Activated naive CD8-positive, alpha-beta T cell treated with anti-CD3 and anti-CD28 coated beads for 36 hours (primary cell): Measurements from ENCODE around the gene AARS1. TPM values are rescaled to one million over a fixed set of nuclear protein-coding genes. Genes with fewer than 3 reads are reported as not detected.
"Not testable (repeated sequence)": the region's sequence is repeated elsewhere in the genome, so short reads cannot be mapped to it uniquely, and the experiment has no call there.

Experiments
- DNase-seq: peaks from one replicate; pipeline ENCODE4 v3.0.0; 2021
- H3K27ac Mint-ChIP-seq: one replicate; pipeline ENCODE4 v1.8.0; 2022; ENCODE audit warnings: mild to moderate bottlenecking, moderate library complexity, mixed read lengths
- H3K27me3 Mint-ChIP-seq: one replicate; pipeline ENCODE4 v1.8.0; 2022; ENCODE audit warnings: mild to moderate bottlenecking, mixed read lengths
- H3K36me3 Mint-ChIP-seq: one replicate; pipeline ENCODE4 v1.8.0; 2021; ENCODE audit warnings: mild to moderate bottlenecking, mixed read lengths
- H3K4me1 Mint-ChIP-seq: one replicate; pipeline ENCODE4 v1.8.0; 2021; ENCODE audit warnings: mixed read lengths
- H3K4me3 Mint-ChIP-seq: one replicate; pipeline ENCODE4 v1.8.0; 2022; ENCODE audit warnings: mild to moderate bottlenecking, moderate library complexity, mixed read lengths
- H3K9me3 Mint-ChIP-seq: one replicate; pipeline ENCODE4 v1.8.0; 2022; ENCODE audit warnings: mixed read lengths
- total RNA-seq, 2 experiments: library from RNA; stranded (reverse); gene quantifications; one replicate each; pipeline ENCODE4 v1.2.3, GENCODE V29; 2021

Gene AARS1
- total RNA-seq, 2 experiments from 2014 or later = 167 to 173 TPM

GRCh38 chr16:70254180-70254964, 34.9 kb downstream of the AARS1 start:
- H3K27ac Mint-ChIP-seq = peak overlapping the region; percentile 58
- H3K9me3 Mint-ChIP-seq = no peaks in the 10 kb centered on the region
- no peak overlapping the region for H3K4me3 Mint-ChIP-seq
- H3K36me3 Mint-ChIP-seq = peaks cover 33% of the 10 kb centered on the region
- H3K4me1 Mint-ChIP-seq = peaks cover 11% of the 10 kb centered on the region
- H3K27me3 Mint-ChIP-seq = peaks cover 3% of the 10 kb centered on the region
- DNase-seq = no peak

GRCh38 chr16:70253291-70254106, 35.8 kb downstream of the AARS1 start:
- Mint-ChIP-seq H3K27ac (peak overlapping the region; percentile 58), H3K27me3 (peaks cover 3% of the 10 kb centered on the region), H3K4me3 (no peak overlapping the region), H3K4me1 (peaks cover 14% of the 10 kb centered on the region), H3K9me3 (no peaks in the 10 kb centered on the region), H3K36me3 (peaks cover 30% of the 10 kb centered on the region)
- DNase-seq = peak; percentile 38

GRCh38 chr16:70252355-70252988, 36.8 kb downstream of the AARS1 start:
- H3K4me3 Mint-ChIP-seq = peak overlapping the region; percentile 85
- peaks cover 30% of the 10 kb centered on the region for H3K36me3 Mint-ChIP-seq
- H3K9me3 Mint-ChIP-seq = no peaks in the 10 kb centered on the region
- H3K27me3 Mint-ChIP-seq = peaks cover 3% of the 10 kb centered on the region
- peaks cover 19% of the 10 kb centered on the region for H3K4me1 Mint-ChIP-seq
- DNase-seq = peak; percentile 33
- peak overlapping the region; percentile 91 for H3K27ac Mint-ChIP-seq

GRCh38 chr16:70251629-70252354, 37.5 kb downstream of the AARS1 start, which contains the start of gene EXOSC6:
EXOSC6 (minus strand) TSS chr16:70251940; CDS start chr16:70251900, 40 bp downstream.
- Mint-ChIP-seq H3K9me3 (no peaks in the 10 kb centered on the region), H3K4me3 (peak within 1 kb of the TSS; percentile 89), H3K27me3 (peaks cover 3% of the 10 kb centered on the region), H3K27ac (peak within 1 kb of the TSS; percentile 91), H3K4me1 (peaks cover 20% of the 10 kb centered on the region), H3K36me3 (peaks cover 30% of the 10 kb centered on the region)
- DNase-seq = peak; percentile 94

GRCh38 chr16:70250748-70251628, 38.3 kb downstream of the AARS1 start:
- peak; percentile 45 for DNase-seq
- peak overlapping the region; percentile 89 for H3K4me3 Mint-ChIP-seq
- H3K9me3 Mint-ChIP-seq = no peaks in the 10 kb centered on the region
- H3K27ac Mint-ChIP-seq = peak overlapping the region; percentile 84
- peaks cover 26% of the 10 kb centered on the region for H3K4me1 Mint-ChIP-seq
- H3K27me3 Mint-ChIP-seq = peaks cover 3% of the 10 kb centered on the region
- peaks cover 30% of the 10 kb centered on the region for H3K36me3 Mint-ChIP-seq

GRCh38 chr16:70249697-70250096, 39.6 kb downstream of the AARS1 start:
- H3K36me3 Mint-ChIP-seq = peaks cover 30% of the 10 kb centered on the region
- peak overlapping the region; percentile 66 for H3K27ac Mint-ChIP-seq
- H3K4me3 Mint-ChIP-seq = peak overlapping the region; percentile 89
- peaks cover 31% of the 10 kb centered on the region for H3K4me1 Mint-ChIP-seq
- DNase-seq, H3K27me3 Mint-ChIP-seq, H3K9me3 Mint-ChIP-seq: not testable (repeated sequence)

GRCh38 chr16:70238773-70239172, 50.5 kb downstream of the AARS1 start:
- not testable (repeated sequence) for H3K4me3 Mint-ChIP-seq, H3K36me3 Mint-ChIP-seq, H3K9me3 Mint-ChIP-seq, H3K27ac Mint-ChIP-seq, H3K4me1 Mint-ChIP-seq, DNase-seq, H3K27me3 Mint-ChIP-seq

- not testable (repeated sequence) for H3K27me3 Mint-ChIP-seq, H3K4me1 Mint-ChIP-seq, H3K4me3 Mint-ChIP-seq, DNase-seq, H3K9me3 Mint-ChIP-seq, H3K27ac Mint-ChIP-seq
- H3K36me3 Mint-ChIP-seq = peaks cover 11% of the 10 kb centered on the region
Observed at GRCh38 chr16:70231831-70232230, 57.5 kb downstream of the AARS1 start.

- H3K36me3 Mint-ChIP-seq = peaks cover 18% of the 10 kb centered on the region
- not testable (repeated sequence) for H3K27ac Mint-ChIP-seq, H3K4me3 Mint-ChIP-seq, H3K4me1 Mint-ChIP-seq, DNase-seq, H3K9me3 Mint-ChIP-seq, H3K27me3 Mint-ChIP-seq
Observed at GRCh38 chr16:70226024-70226423, 63.3 kb downstream of the AARS1 start.

GRCh38 chr16:70225430-70225829, 63.9 kb downstream of the AARS1 start:
- not testable (repeated sequence) for H3K4me3 Mint-ChIP-seq, H3K4me1 Mint-ChIP-seq, DNase-seq, H3K27ac Mint-ChIP-seq, H3K27me3 Mint-ChIP-seq, H3K9me3 Mint-ChIP-seq
- H3K36me3 Mint-ChIP-seq = peaks cover 18% of the 10 kb centered on the region

GRCh38 chr16:70224645-70225044, 64.7 kb downstream of the AARS1 start:
- H3K4me1 Mint-ChIP-seq, H3K4me3 Mint-ChIP-seq, H3K9me3 Mint-ChIP-seq, H3K27ac Mint-ChIP-seq, DNase-seq, H3K27me3 Mint-ChIP-seq: not testable (repeated sequence)
- peaks cover 18% of the 10 kb centered on the region for H3K36me3 Mint-ChIP-seq

GRCh38 chr16:70223971-70224513, 65.3 kb downstream of the AARS1 start:
- not testable (repeated sequence) for H3K27ac Mint-ChIP-seq, H3K4me3 Mint-ChIP-seq, H3K9me3 Mint-ChIP-seq, H3K27me3 Mint-ChIP-seq, DNase-seq, H3K4me1 Mint-ChIP-seq
- H3K36me3 Mint-ChIP-seq = peaks cover 21% of the 10 kb centered on the region

GRCh38 chr16:70223216-70223615, 66.1 kb downstream of the AARS1 start:
- H3K9me3 Mint-ChIP-seq, H3K27me3 Mint-ChIP-seq, H3K4me3 Mint-ChIP-seq, DNase-seq, H3K4me1 Mint-ChIP-seq, H3K27ac Mint-ChIP-seq: not testable (repeated sequence)
- H3K36me3 Mint-ChIP-seq = peaks cover 21% of the 10 kb centered on the region

- not testable (repeated sequence) for H3K4me1 Mint-ChIP-seq, H3K27me3 Mint-ChIP-seq, H3K4me3 Mint-ChIP-seq, DNase-seq, H3K9me3 Mint-ChIP-seq
- Mint-ChIP-seq H3K27ac (peak overlapping the region; percentile 54), H3K36me3 (peaks cover 17% of the 10 kb centered on the region)
Observed at GRCh38 chr16:70222574-70222973, 66.7 kb downstream of the AARS1 start.
